GM12878 (cell line): ENCODE measurements around the gene PROKR1. TPM values are rescaled to one million over a fixed set of nuclear protein-coding genes. Genes with fewer than 3 reads are reported as not detected.

Experiments used
- ATAC-seq: fragments of 200-7000 bp; cut with Tn5 transposase; 3 replicates; pipeline ENCODE4 v1.9.1; 2020; ENCODE audit warnings: mild to moderate bottlenecking, moderate library complexity
- BruUV-seq: library from RNA; stranded (reverse); fragments of 400-500 nt; replicated peaks from 2 replicates; lab custom pipeline; 2021; lab: Mats Ljungman, UMichigan
- CTCF ChIA-PET: fragments of 300-600 bp; sonication (Branson Sonifier 250); formaldehyde crosslinking; extraction: SDS; loops from one replicate; lab custom pipeline; 2021; ENCODE audit warnings: inconsistent platforms; lab: Yijun Ruan, JAX
- POLR2A ChIA-PET: fragments of 350-600 bp; formaldehyde crosslinking; extraction: SDS; loops from one replicate; lab custom pipeline; 2021; ENCODE audit warnings: inconsistent platforms; lab: Charles Lee
- RAD21 ChIA-PET: fragments of 300-600 bp; sonication (Branson Sonifier 250); formaldehyde crosslinking; loops from one replicate; lab custom pipeline; 2023; ENCODE audit warnings: antibody characterized with exemption; ENCODE audit not compliant: unreplicated experiment; lab: Charles Lee
- SMC1A ChIA-PET: fragments of 300-600 bp; sonication (Branson Sonifier 250); formaldehyde crosslinking; loops from one replicate; lab custom pipeline; 2023; ENCODE audit not compliant: unreplicated experiment, uncharacterized antibody; lab: Charles Lee
- DNase-seq: peaks from one replicate; pipeline ENCODE4 v3.0.0-alpha.2; 2011; ENCODE audit warnings: low read depth, low spot score
- FAIRE-seq: peaks from 3 replicates; lab custom pipeline; 2011; peaks lifted over from hg19 to GRCh38; lab: Jason Lieb, UNC
- H2AFZ ChIP-seq: 2 replicates; pipeline ENCODE4 v1.6.0; 2011; ENCODE audit warnings: low read depth, low read length, control low read depth; ENCODE audit not compliant: control insufficient read depth
- H3K27ac ChIP-seq: 2 replicates; pipeline ENCODE4 v1.5.1; 2011; ENCODE audit warnings: control low read depth; ENCODE audit not compliant: control insufficient read depth, insufficient read depth
- H3K27me3 ChIP-seq, 2 experiments: replicated peaks in 1 of 2; 2 replicates each; pipeline versions ENCODE4 v1.6.0 to v1.6.1; 2011; ENCODE audit warnings: low read length in 1 of 2; ENCODE audit not compliant: control insufficient read depth in 2 of 2, insufficient read depth in 2 of 2
- H3K36me3 ChIP-seq, 2 experiments: 2 replicates each; pipeline ENCODE4 v1.5.1; 2011; ENCODE audit warnings: low read length in 1 of 2; ENCODE audit not compliant: control insufficient read depth in 2 of 2, insufficient read depth in 2 of 2
- H3K4me1 ChIP-seq: 2 replicates; pipeline ENCODE4 v1.6.1; 2011; ENCODE audit warnings: mild to moderate bottlenecking, low read length, moderate library complexity, mixed read lengths; ENCODE audit not compliant: control insufficient read depth, insufficient read depth
- H3K4me2 ChIP-seq: 2 replicates; pipeline ENCODE4 v1.6.0; 2011; ENCODE audit warnings: control low read depth; ENCODE audit not compliant: control insufficient read depth, insufficient read depth
- H3K4me3 ChIP-seq: fragments of 200-600 bp; sonication (generic); 2 replicates; pipeline ENCODE4 v1.5.1; 2016
- H3K79me2 ChIP-seq: 2 replicates; pipeline ENCODE4 v1.6.0; 2011; ENCODE audit warnings: low read length; ENCODE audit not compliant: control insufficient read depth, insufficient read depth
- H3K9ac ChIP-seq: 2 replicates; pipeline ENCODE4 v1.8.0; 2011; ENCODE audit warnings: low read length, control low read depth, mixed read lengths; ENCODE audit not compliant: control insufficient read depth, insufficient read depth
- H3K9me3 ChIP-seq: replicated peaks from 3 replicates; pipeline ENCODE4 v1.5.1; 2011; ENCODE audit warnings: mild to moderate bottlenecking, low read length; ENCODE audit not compliant: control insufficient read depth, insufficient read depth
- H4K20me1 ChIP-seq: 2 replicates; pipeline ENCODE4 v1.6.0; 2011; ENCODE audit not compliant: control insufficient read depth, insufficient read depth
- GATAD2B ChIP-seq: fragments of 450-650 bp; conservative IDR thresholded peaks from 2 replicates; pipeline ENCODE4 v1.6.1; 2017; ENCODE audit warnings: low read depth, mild to moderate bottlenecking, moderate library complexity
- HCFC1 ChIP-seq: fragments of 150-350 bp; IDR thresholded peaks from 2 replicates; pipeline ENCODE4 v1.6.1; 2014; ENCODE audit warnings: low read length
- IRF3 ChIP-seq: fragments of 450-650 bp; IDR thresholded peaks from 2 replicates; pipeline ENCODE4 v1.6.1; 2014; ENCODE audit warnings: mild to moderate bottlenecking
- JUNB ChIP-seq: IDR thresholded peaks from 2 replicates; pipeline ENCODE4 v1.6.1; 2016; ENCODE audit warnings: antibody characterized with exemption, mild to moderate bottlenecking
- STAT3 ChIP-seq: IDR thresholded peaks from 2 replicates; pipeline ENCODE4 v1.6.1; 2011; ENCODE audit warnings: low read depth, low read length, improper control_type of control experiment
- WGBS: methylation state at CpG from one replicate; pipeline ENCODE4 v1.1.6; 2016; ENCODE audit warnings: low lambda C conversion rate; ENCODE audit not compliant: insufficient replicate concordance, insufficient coverage; ENCODE audit errors: missing lambda C conversion rate; 5-methylcytosine and 5-hydroxymethylcytosine counted together
- in situ Hi-C: fragments of 300-500 bp; cut with MboI; formaldehyde crosslinking; loops from 9 replicates; pipeline ENCODE4 v1.14.3; 2018; ENCODE audit warnings: mixed read lengths
- intact Hi-C: fragments of 100-400 bp; cut with micrococcal nuclease; formaldehyde crosslinking; loops from one replicate; pipeline ENCODE4 v1.14.2; 2022; ENCODE audit not compliant: unreplicated experiment
- polyA plus RNA-seq, 11 experiments: library from polyadenylated mRNA; depleted of rRNA in 4 of 11; unstranded in 6 of 11; stranded (reverse) in 5 of 11; fragments of >200 nt; fragmentation: Nextera tagmentation in 4 of 11; fragmentation: Illumina TruSeq in 1 of 11; extraction: Ambion mirVana in 4 of 11; extraction: Trizol in 1 of 11; gene quantifications; 1 replicate in 1 of 11; 2 replicates in 10 of 11; pipeline versions ENCODE4 v1.2.1 to v1.2.3, GENCODE V29; 2011 to 2016; ENCODE audit warnings: inconsistent platforms in 2 of 11, missing spikeins in 2 of 11, low read depth in 1 of 11
- total RNA-seq, 4 experiments: library from RNA; depleted of rRNA in 3 of 4; stranded (reverse); fragments of >200 nt in 3 of 4; fragmentation: Illumina TruSeq in 1 of 4; extraction: Trizol in 1 of 4; gene quantifications; 2 replicates each; pipeline versions ENCODE4 v1.2.1 to v1.2.3, GENCODE V29; 2013 to 2021
- TF ChIP-seq, protein P1 (sequence below): IDR thresholded peaks from 2 replicates; pipeline ENCODE4 v1.6.1; 2012; ENCODE audit warnings: low read depth, low read length, improper control_type of control experiment
- TF ChIP-seq, protein P2 (sequence below): fragments of 450-650 bp; formaldehyde crosslinking; IDR thresholded peaks from 2 replicates; pipeline ENCODE4 v1.4.0; 2022; ENCODE audit warnings: mild to moderate bottlenecking, moderate library complexity

Gene PROKR1
- total and polyA plus RNA-seq, 10 of the 15 experiments (the other 5 are each of a cell fraction or from before 2014, with no cell fraction given) = 0.01 to 0.02 TPM; not detected in 8

DNA sequence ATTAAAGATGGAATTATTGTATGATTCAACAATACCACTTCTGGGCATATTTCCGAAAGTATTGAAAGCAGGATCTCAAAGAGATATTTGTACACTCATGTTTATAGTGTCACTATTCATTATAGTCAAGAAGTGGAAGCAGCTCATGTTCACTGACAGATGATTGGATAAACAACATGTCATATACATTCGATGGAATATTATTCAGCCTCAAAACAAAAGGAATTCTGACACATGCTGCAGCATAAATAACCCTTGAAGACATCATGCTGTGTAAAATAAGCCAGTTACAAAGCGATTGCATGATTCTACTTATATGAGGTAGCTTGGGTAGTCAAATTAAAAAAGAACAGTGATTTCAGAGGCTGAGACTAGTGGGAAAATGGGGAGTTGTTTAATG is 39.3 kb upstream of the PROKR1 start:
- ChIA-PET RAD21 (no interaction called here), SMC1A (interaction anchor here (0.9 kb wide), 1 partner anchor 42 kb away, joined by 3 read pairs; no protein-coding TSS in a partner anchor), POLR2A (no interaction called here), CTCF (interaction anchor here (3.1 kb wide), 1 partner anchor 9 kb away, joined by 10 read pairs; no protein-coding TSS in a partner anchor)
- Histone ChIP-seq H3K27me3 (no peaks in the 10 kb centered on the region), H3K9me3 (no peaks in the 10 kb centered on the region), H3K79me2 (no peaks in the 10 kb centered on the region), H3K36me3 (no peaks in the 10 kb centered on the region), H3K4me2 (no peak overlapping the region), H3K4me1 (no peaks in the 10 kb centered on the region), H2AFZ (no peak overlapping the region), H3K27ac (no peak overlapping the region), H4K20me1 (no peaks in the 10 kb centered on the region), H3K9ac (no peak overlapping the region), H3K4me3 (no peak overlapping the region)
- 44% methylated on average over 3 of the region's 3 CpGs for WGBS
- TF ChIP-seq STAT3 (no peak), HCFC1 (no peak), JUNB (no peak), GATAD2B (no peak), IRF3 (no peak)
- TF ChIP-seq, protein P1, sequence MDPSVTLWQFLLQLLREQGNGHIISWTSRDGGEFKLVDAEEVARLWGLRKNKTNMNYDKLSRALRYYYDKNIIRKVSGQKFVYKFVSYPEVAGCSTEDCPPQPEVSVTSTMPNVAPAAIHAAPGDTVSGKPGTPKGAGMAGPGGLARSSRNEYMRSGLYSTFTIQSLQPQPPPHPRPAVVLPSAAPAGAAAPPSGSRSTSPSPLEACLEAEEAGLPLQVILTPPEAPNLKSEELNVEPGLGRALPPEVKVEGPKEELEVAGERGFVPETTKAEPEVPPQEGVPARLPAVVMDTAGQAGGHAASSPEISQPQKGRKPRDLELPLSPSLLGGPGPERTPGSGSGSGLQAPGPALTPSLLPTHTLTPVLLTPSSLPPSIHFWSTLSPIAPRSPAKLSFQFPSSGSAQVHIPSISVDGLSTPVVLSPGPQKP = no peak
- TF ChIP-seq, protein P2, sequence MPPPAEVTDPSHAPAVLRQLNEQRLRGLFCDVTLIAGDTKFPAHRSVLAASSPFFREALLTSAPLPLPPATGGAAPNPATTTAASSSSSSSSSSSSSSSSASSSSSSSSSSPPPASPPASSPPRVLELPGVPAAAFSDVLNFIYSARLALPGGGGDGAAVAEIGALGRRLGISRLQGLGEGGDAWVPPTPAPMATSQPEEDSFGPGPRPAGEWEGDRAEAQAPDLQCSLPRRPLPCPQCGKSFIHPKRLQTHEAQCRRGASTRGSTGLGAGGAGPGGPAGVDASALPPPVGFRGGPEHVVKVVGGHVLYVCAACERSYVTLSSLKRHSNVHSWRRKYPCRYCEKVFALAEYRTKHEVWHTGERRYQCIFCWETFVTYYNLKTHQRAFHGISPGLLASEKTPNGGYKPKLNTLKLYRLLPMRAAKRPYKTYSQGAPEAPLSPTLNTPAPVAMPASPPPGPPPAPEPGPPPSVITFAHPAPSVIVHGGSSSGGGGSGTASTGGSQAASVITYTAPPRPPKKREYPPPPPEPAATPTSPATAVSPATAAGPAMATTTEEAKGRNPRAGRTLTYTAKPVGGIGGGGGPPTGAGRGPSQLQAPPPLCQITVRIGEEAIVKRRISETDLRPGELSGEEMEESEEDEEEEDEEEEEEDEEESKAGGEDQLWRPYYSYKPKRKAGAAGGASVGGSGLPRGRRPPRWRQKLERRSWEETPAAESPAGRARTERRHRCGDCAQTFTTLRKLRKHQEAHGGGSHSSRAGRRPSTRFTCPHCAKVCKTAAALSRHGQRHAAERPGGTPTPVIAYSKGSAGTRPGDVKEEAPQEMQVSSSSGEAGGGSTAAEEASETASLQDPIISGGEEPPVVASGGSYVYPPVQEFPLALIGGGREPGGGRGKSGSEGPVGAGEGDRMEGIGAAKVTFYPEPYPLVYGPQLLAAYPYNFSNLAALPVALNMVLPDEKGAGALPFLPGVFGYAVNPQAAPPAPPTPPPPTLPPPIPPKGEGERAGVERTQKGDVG = no peak
- ATAC-seq (no peak), FAIRE-seq (peak; percentile 41), DNase-seq (no peak)
- BruUV-seq = no TSS peak
- in situ Hi-C loops (no loop called here), intact Hi-C loops (no loop called here)
